Ascending aorta (tissue), 2 donors: ENCODE results near the gene ADAMTS15. TPM values are rescaled to one million over a fixed set of nuclear protein-coding genes. Genes with fewer than 3 reads are reported as not detected.
A peak's percentile ranks its signal among the peaks of the same experiment; 100 is the strongest.

Source experiments
- DNase-seq, 2 donors: peaks; one replicate each; pipeline ENCODE4 v3.0.0-alpha.2; 2019; ENCODE audit warnings: low spot score in 2 of 2
- H3K27ac ChIP-seq, 2 donors: fragments of 200-600 bp; sonication (generic); one replicate each; pipeline ENCODE4 v1.5.1; 2016 to 2017; ENCODE audit warnings: mild to moderate bottlenecking in 1 of 2
- H3K27me3 ChIP-seq: fragments of 200-600 bp; sonication (generic); one replicate; pipeline ENCODE4 v1.5.1; 2017
- H3K36me3 ChIP-seq, 2 donors: fragments of 200-600 bp; sonication (generic); one replicate each; pipeline ENCODE4 v1.5.1; 2016
- H3K4me1 ChIP-seq, 2 donors: fragments of 200-600 bp; sonication (generic); one replicate each; pipeline ENCODE4 v1.5.1; 2016 to 2017; ENCODE audit warnings: mild to moderate bottlenecking in 1 of 2
- H3K4me3 ChIP-seq, 2 donors: fragments of 200-600 bp; sonication (generic); one replicate each; pipeline ENCODE4 v1.5.1; 2016 to 2017; ENCODE audit warnings: mild to moderate bottlenecking in 1 of 2
- H3K9me3 ChIP-seq, 2 donors: fragments of 200-600 bp; sonication (generic); one replicate each; pipeline ENCODE4 v1.5.1; 2016
- CTCF ChIP-seq, 3 experiments: fragments of 200-600 bp in 2 of 3; fragments of 450-650 bp in 1 of 3; sonication (generic) in 2 of 3; IDR thresholded peaks; one replicate each; pipeline ENCODE4 v1.5.1; 2016 to 2019; ENCODE audit warnings: antibody characterized with exemption in 3 of 3, mild to moderate bottlenecking in 1 of 3, moderate library complexity in 1 of 3
- intact Hi-C: fragments of 100-400 bp; cut with DNase I; formaldehyde crosslinking; loops from one replicate; pipeline ENCODE4 v1.15.1; 2023
- total RNA-seq: library from RNA; depleted of rRNA; stranded (reverse); fragments of >200 nt; gene quantifications from one replicate; pipeline ENCODE4 v1.1.0, GENCODE V29; 2016

Gene ADAMTS15
- total RNA-seq, 1 donor from 2014 or later = 20.4 TPM

GRCh38 chr11:130428316-130429119 lies 19.9 kb upstream of the ADAMTS15 start, which contains the start of gene ADAMTS8:
ADAMTS8 (minus strand) TSS chr11:130428609; CDS start chr11:130428286, 323 bp downstream.
- Histone ChIP-seq H3K27me3 (no peaks in the 10 kb centered on the region), H3K4me3 (peak within 1 kb of the TSS; percentile 51 to 83), H3K36me3 (no peaks in the 10 kb centered on the region), H3K9me3 (no peaks in the 10 kb centered on the region), H3K27ac (peak within 1 kb of the TSS in 1 of 2 donors; percentile 64), H3K4me1 (peaks cover 3 to 17% of the 10 kb centered on the region in 2 donors)
- intact Hi-C loops = loop anchor here (1.0 to 5.0 kb wide), 3 partner anchors 38 to 216 kb away; no protein-coding TSS in a partner anchor
- DNase-seq = no peak
- TF ChIP-seq CTCF (IDR thresholded peaks at IDR 0.05) = no peak

- H3K27me3 ChIP-seq = no peaks in the 10 kb centered on the region
- no peaks in the 10 kb centered on the region for H3K36me3 ChIP-seq
- H3K4me1 ChIP-seq = peaks cover 3 to 17% of the 10 kb centered on the region in 2 donors
- H3K4me3 ChIP-seq = peak overlapping the region in 1 of 2 donors; percentile 83
- H3K9me3 ChIP-seq = no peaks in the 10 kb centered on the region
- TF ChIP-seq CTCF (IDR thresholded peaks at IDR 0.05) = no peak
- H3K27ac ChIP-seq = no peak overlapping the region
- intact Hi-C loops = loop anchor here (2.0 to 5.0 kb wide), 2 partner anchors 112 to 216 kb away; no protein-coding TSS in a partner anchor
- no peak for DNase-seq
Observed at GRCh38 chr11:130429120-130429681, 19.2 kb upstream of the ADAMTS15 start.

- H3K27ac ChIP-seq = no peak overlapping the region
- H3K4me1 ChIP-seq = peaks cover 3 to 17% of the 10 kb centered on the region in 2 donors
- DNase-seq = no peak
- H3K9me3 ChIP-seq = no peaks in the 10 kb centered on the region
- H3K4me3 ChIP-seq = no peak overlapping the region
- TF ChIP-seq CTCF (IDR thresholded peaks at IDR 0.05) = no peak
- no peaks in the 10 kb centered on the region for H3K36me3 ChIP-seq
- H3K27me3 ChIP-seq = no peaks in the 10 kb centered on the region
- intact Hi-C loops = loop anchor here (2.0 to 5.0 kb wide), 3 partner anchors 113 to 1242 kb away; no protein-coding TSS in a partner anchor
Observed at GRCh38 chr11:130429983-130430382, 18.5 kb upstream of the ADAMTS15 start.

- peak; percentile 65 to 74 (median 68) for TF ChIP-seq CTCF (IDR thresholded peaks at IDR 0.05)
- Histone ChIP-seq H3K9me3 (no peaks in the 10 kb centered on the region), H3K36me3 (no peaks in the 10 kb centered on the region), H3K27ac (no peak overlapping the region), H3K4me1 (peaks cover 3 to 17% of the 10 kb centered on the region in 2 donors), H3K4me3 (no peak overlapping the region), H3K27me3 (no peaks in the 10 kb centered on the region)
- intact Hi-C loops = loop anchor here (1.0 to 5.0 kb wide), 2 partner anchors 464 to 1241 kb away; no protein-coding TSS in a partner anchor
- DNase-seq = peak in 1 of 2 donors; percentile 89
Observed at GRCh38 chr11:130431331-130431773, 17.1 kb upstream of the ADAMTS15 start.

- H3K4me1 ChIP-seq = peaks cover 0 to 12% of the 10 kb centered on the region in 2 donors
Observed at GRCh38 chr11:130431801-130432200, 16.6 kb upstream of the ADAMTS15 start.

More at GRCh38 chr11:130431801-130432200, 16.6 kb upstream of the ADAMTS15 start:
- Histone ChIP-seq H3K9me3 (no peaks in the 10 kb centered on the region), H3K27ac (no peak overlapping the region), H3K36me3 (no peaks in the 10 kb centered on the region), H3K4me3 (no peak overlapping the region), H3K27me3 (no peaks in the 10 kb centered on the region)
- DNase-seq = no peak
- intact Hi-C loops = loop anchor here (1.0 to 5.0 kb wide), 2 partner anchors 464 to 1240 kb away; no protein-coding TSS in a partner anchor
- no peak for TF ChIP-seq CTCF (IDR thresholded peaks at IDR 0.05)
